Measurements from ENCODE around the gene GALNT2.

Gene GALNT2

DNA sequence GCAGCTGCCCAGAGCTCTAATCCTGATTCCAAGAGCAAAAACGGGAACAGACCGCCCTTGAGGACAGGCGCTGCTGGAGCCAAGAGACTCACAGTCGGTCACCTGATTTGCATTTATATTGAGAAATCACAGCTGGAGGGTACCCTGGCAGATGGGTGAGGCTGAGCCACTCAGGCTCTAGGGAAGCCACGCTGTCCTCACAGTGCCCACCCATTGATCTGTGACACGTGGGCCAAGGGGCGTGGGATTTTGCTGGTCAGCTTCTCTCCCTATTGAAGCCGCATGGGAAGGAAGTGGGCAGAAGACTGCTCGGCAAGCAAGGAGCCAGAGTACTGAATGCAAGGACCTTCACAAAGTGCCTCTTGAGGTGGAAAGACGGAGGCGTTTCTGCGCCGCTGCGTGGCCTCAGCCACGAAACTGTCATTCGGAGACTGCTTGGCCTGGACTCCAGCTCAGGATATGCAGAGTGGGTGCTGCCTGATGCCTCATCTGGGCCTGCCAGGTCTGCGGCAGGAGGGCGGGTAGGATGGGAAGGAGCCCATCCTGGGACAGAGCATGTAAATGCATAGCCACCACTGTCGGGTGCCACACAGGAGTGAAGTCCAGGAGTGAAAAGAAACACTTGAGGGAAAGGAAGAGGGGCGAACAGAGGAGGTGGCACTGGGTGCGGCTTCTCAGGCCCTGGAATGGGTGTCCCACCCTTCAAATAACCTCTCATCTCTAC is 219.3 kb downstream of the GALNT2 start:
- DNase-seq (no peak), ATAC-seq (replicated peaks) (no peak)
- Mint-ChIP-seq H3K4me1 (peaks cover 28 to 70% of the 10 kb centered on the region in 2 donors), H3K36me3 (peaks cover 16 to 33% of the 10 kb centered on the region in 2 donors), H3K27ac (peak overlapping the region; percentile 65), H3K9me3 (no peaks in the 10 kb centered on the region), H3K4me3 (no peak overlapping the region), H3K27me3 (no peaks in the 10 kb centered on the region)

- no peaks in the 10 kb centered on the region for H3K27me3 Mint-ChIP-seq
- DNase-seq (no peak), ATAC-seq (replicated peaks) (no peak)
- H3K9me3 Mint-ChIP-seq, result no peaks in the 10 kb centered on the region
- peaks cover 31 to 73% of the 10 kb centered on the region in 2 donors for H3K4me1 Mint-ChIP-seq
- H3K36me3 Mint-ChIP-seq, result peaks cover 16 to 32% of the 10 kb centered on the region in 2 donors
- H3K4me3 Mint-ChIP-seq, result no peak overlapping the region
- peak overlapping the region; percentile 60 for H3K27ac Mint-ChIP-seq
Measured at GRCh38 chr1:230286890-230287269, 219.8 kb downstream of the GALNT2 start.

GRCh38 chr1:230287674-230288315 is 220.8 kb downstream of the GALNT2 start:
- ATAC-seq (replicated peaks) (no peak), DNase-seq (no peak)
- H3K27me3 Mint-ChIP-seq, result no peaks in the 10 kb centered on the region
- peak overlapping the region; percentile 82 for H3K27ac Mint-ChIP-seq
- no peaks in the 10 kb centered on the region for H3K9me3 Mint-ChIP-seq
- peak overlapping the region; percentile 1 to 22 for H3K4me3 Mint-ChIP-seq
- H3K4me1 Mint-ChIP-seq, result peaks cover 37 to 75% of the 10 kb centered on the region in 2 donors
- peaks cover 14 to 29% of the 10 kb centered on the region in 2 donors for H3K36me3 Mint-ChIP-seq

DNA sequence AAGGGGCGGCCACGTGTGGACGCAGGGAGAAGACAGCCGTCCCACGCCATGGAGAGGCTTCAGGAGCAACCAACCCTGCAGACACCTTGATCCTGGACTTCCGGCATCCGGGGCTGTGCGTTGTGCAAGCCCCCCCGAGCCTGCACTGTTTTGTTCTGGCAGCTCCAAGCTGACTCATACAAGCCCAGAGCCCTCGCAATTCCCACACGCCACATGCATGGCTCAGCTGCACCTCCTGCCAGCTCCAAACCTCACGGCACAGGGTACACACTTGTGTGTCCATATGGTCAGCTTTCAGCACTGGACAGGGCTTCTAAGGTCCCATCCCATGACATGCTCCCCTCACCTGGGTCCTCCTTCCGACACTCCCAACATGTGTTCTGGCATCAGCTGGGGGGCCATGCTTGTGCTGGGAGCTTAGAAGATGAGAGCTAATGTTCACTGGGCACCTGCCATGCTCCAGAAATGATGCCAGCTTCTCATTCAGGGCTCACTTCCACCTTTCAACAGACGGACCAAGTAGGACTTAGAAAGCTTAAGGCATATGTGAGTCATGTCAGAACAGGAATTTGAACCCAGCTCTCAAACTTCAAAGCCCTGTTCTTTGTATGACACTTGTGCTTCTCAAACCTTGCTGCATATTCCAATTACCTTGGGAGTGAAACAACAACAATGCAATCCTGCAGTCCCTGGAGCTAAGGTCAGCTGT is 221.8 kb downstream of the GALNT2 start:
- Mint-ChIP-seq H3K27ac (peak overlapping the region; percentile 47), H3K27me3 (no peaks in the 10 kb centered on the region), H3K36me3 (peaks cover 8 to 23% of the 10 kb centered on the region in 2 donors), H3K9me3 (no peaks in the 10 kb centered on the region), H3K4me1 (peaks cover 43 to 81% of the 10 kb centered on the region in 2 donors), H3K4me3 (no peak overlapping the region)
- DNase-seq (no peak), ATAC-seq (replicated peaks) (peak; percentile 23 to 33)

DNA sequence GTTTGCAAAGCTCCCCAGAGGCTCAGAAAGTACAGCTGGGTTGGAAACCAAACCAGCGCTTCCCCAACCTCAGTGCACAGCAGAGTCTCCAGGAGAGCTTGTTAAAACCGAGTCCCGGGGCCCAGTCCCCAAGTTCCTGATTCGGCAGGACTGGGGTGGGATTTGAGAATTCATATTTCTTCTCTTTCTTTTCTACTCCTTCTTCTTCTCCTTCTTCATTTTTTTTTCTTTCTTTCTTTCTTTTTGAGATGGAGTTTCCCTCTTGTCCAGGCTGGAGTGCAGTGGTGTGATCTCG is 222.3 kb downstream of the GALNT2 start:
- ATAC-seq (replicated peaks) (peak in 1 of 2 donors; percentile 5), DNase-seq (no peak)
- Mint-ChIP-seq H3K36me3 (peaks cover 7 to 19% of the 10 kb centered on the region in 2 donors), H3K9me3 (no peaks in the 10 kb centered on the region), H3K4me3 (no peak overlapping the region), H3K27me3 (no peaks in the 10 kb centered on the region), H3K4me1 (peaks cover 43 to 78% of the 10 kb centered on the region in 2 donors), H3K27ac (peak overlapping the region; percentile 26)

- DNase-seq (no peak), ATAC-seq (replicated peaks) (peak; percentile 44 to 60)
- Mint-ChIP-seq H3K27ac (peak overlapping the region; percentile 92), H3K4me3 (peak overlapping the region; percentile 79 to 81), H3K36me3 (peaks cover 0 to 5% of the 10 kb centered on the region in 2 donors), H3K27me3 (no peaks in the 10 kb centered on the region), H3K9me3 (no peaks in the 10 kb centered on the region), H3K4me1 (peaks cover 38 to 55% of the 10 kb centered on the region in 2 donors)
Measured at GRCh38 chr1:230291731-230292620, 224.9 kb downstream of the GALNT2 start.

- Mint-ChIP-seq H3K4me1 (peaks cover 35 to 53% of the 10 kb centered on the region in 2 donors), H3K4me3 (peak overlapping the region; percentile 40 to 79), H3K36me3 (peaks cover 0 to 1% of the 10 kb centered on the region in 2 donors), H3K9me3 (no peaks in the 10 kb centered on the region), H3K27me3 (no peaks in the 10 kb centered on the region), H3K27ac (peak overlapping the region; percentile 92)
- ATAC-seq (replicated peaks) (no peak), DNase-seq (no peak)
Measured at GRCh38 chr1:230292689-230293389, 225.8 kb downstream of the GALNT2 start.

GRCh38 chr1:230293390-230293700 is 226.3 kb downstream of the GALNT2 start:
- Mint-ChIP-seq H3K4me3 (no peak overlapping the region), H3K27me3 (no peaks in the 10 kb centered on the region), H3K27ac (no peak overlapping the region), H3K9me3 (no peaks in the 10 kb centered on the region), H3K4me1 (peaks cover 30 to 53% of the 10 kb centered on the region in 2 donors), H3K36me3 (no peaks in the 10 kb centered on the region)
- no peak for ATAC-seq (replicated peaks)
- no peak for DNase-seq

DNA sequence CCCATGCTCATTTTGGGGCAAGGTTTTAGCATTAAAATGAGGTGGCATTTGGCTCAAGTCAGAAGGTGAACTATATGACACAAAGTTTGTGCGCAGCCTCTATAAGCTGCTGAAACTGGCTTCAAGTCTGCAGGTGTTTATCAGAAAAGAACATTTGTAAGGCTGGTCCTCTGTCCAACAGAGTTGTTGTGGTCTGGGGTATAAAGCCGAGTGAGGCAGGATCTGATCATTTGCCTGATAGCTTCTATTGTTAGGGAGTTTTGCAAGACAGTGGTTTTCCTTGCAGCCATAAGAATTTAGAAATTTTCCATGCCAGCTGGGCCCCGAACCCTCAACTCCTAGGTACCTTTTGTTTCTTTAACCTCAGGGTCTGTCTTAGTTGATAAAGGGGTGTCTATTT is 228.3 kb downstream of the GALNT2 start:
- Mint-ChIP-seq H3K4me1 (peaks cover 34 to 48% of the 10 kb centered on the region in 2 donors), H3K9me3 (no peaks in the 10 kb centered on the region), H3K27ac (no peak overlapping the region), H3K27me3 (no peaks in the 10 kb centered on the region), H3K4me3 (no peak overlapping the region), H3K36me3 (no peaks in the 10 kb centered on the region)
- DNase-seq (no peak), ATAC-seq (replicated peaks) (no peak)

DNA sequence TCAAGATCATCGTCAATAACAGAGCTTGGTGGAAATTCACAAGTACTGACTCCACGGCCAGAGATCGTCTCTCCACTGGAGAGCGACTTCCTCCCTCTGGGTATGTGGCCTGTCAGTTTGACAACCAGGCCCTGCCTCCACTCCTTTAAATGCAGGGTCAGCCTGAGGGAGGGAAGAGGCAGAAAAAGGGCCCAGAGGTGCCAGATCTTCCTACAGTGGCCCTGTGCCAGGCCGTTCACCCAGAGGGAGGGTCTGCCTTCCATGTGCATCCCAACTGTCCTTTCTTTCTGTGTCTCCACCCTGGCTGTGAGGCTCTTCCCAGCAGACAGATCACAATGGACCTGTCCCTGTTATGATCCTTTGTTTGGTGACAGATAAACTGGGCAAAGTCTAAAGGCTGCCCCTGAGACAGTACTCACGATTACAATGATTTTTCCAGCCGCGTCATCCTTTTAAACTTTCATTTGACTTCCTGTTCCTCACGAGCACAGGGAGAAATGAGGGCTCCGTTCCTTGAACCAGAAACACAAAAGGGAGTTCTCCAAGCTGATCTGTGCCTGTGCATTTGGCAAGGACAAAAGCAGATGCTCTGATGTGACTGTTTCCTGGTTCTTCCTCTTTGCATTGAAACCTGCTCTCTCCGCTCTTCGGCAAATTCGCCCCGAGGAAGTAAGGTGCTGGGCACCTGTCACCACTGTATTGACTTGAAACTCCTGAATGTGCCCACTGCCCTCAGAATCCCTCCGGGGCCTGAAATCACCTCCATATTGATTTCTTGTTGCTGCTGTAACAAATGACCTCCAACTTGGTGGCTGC is 232.4 kb downstream of the GALNT2 start:
- no peaks in the 10 kb centered on the region for H3K9me3 Mint-ChIP-seq
- H3K27ac Mint-ChIP-seq, result peak overlapping the region; percentile 92
- no peaks in the 10 kb centered on the region for H3K27me3 Mint-ChIP-seq
- peaks cover 28 to 38% of the 10 kb centered on the region in 2 donors for H3K4me1 Mint-ChIP-seq
- H3K4me3 Mint-ChIP-seq, result peak overlapping the region; percentile 16 to 53
- ATAC-seq (replicated peaks) (peak; percentile 29 to 56), DNase-seq (no peak)
- no peaks in the 10 kb centered on the region for H3K36me3 Mint-ChIP-seq

DNA sequence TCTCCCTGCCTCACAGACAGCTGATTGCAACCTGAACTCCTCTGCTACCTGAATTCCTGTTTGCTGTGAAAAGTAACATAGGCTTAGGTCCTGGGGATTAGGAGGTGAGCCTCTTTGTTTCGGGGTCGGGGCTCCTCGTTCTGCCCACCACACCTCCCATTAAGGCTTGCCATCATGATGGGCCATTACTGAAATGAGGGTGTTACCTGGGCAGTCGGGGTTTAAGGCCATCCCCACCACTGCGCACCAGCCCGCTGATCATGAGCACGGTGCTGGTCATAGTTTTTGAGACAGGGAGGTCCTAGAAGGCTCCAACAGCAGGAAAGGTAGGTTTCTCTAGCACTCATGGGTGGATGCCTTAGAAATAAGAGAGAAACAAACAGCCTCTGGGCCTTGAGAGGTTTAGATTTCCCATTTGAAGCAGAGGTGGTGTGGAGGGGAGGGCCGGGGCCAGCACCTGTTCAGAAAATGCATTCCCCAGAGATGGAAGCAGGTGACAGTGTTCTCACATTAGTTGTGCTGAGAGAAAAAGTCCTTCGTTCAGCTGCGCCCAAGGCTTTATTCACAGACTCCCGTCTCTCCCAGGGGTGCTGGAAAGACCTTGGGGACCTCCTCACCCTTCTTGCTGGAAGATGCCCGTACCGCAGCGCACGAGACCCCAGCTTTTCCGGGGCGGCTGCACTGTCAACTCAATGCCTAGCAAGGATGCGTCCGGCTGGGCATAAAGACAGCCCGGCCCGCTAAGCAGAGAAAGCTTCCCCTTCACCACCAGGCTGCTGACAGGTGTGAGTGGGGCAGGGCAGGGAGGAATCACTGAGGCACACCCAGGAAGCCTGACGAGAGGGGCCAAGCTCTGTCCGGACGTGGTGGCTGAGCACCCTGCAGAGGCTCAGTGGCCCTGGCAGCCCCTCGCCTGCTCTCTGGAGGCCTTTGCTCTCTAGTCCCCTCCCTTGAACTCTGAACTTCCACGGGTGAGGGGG is 233.6 kb downstream of the GALNT2 start:
- Mint-ChIP-seq H3K36me3 (no peaks in the 10 kb centered on the region), H3K4me3 (peak overlapping the region in 1 of 2 donors; percentile 41), H3K27ac (no peak overlapping the region), H3K4me1 (peaks cover 25 to 38% of the 10 kb centered on the region in 2 donors), H3K27me3 (no peaks in the 10 kb centered on the region), H3K9me3 (no peaks in the 10 kb centered on the region)
- no peak for DNase-seq
- peak; percentile 72 to 73 for ATAC-seq (replicated peaks)

GRCh38 chr1:230301322-230301721 is 234.3 kb downstream of the GALNT2 start:
- DNase-seq (no peak), ATAC-seq (replicated peaks) (peak; percentile 11 to 13)
- Mint-ChIP-seq H3K27ac (peak overlapping the region; percentile 67), H3K4me1 (peaks cover 28 to 43% of the 10 kb centered on the region in 2 donors), H3K4me3 (no peak overlapping the region), H3K9me3 (no peaks in the 10 kb centered on the region), H3K27me3 (no peaks in the 10 kb centered on the region), H3K36me3 (no peaks in the 10 kb centered on the region)

All from stimulated activated naive B cell treated with anti-CD40 and anti-IgM and Interleukin-4, amounts not matched to agents 10 μg/mL and 1 μg/mL and 100 μg/mL, for 72 hours (primary cell).